ENCODE results near the gene TUB.
A peak's percentile ranks its signal among the peaks of the same experiment; 100 is the strongest.

TUB gene

GRCh38 chr11:8080674-8081590 lies at the start of gene TUB:
Gene TUB, plus strand, starts transcription at chr11:8081211. Its CDS starts 300 bp downstream, at chr11:8081511.
- DNase-seq (ENCODE audit: insufficient read length, low spot score) (peak; percentile 73), FAIRE-seq (no peak)
- TF ChIP-seq CTCF (IDR thresholded peaks at IDR 0.05; ENCODE audit: insufficient read depth, missing control alignments), result no peak

GRCh38 chr11:8031248-8032115 lies 49.5 kb upstream of the TUB start:
- FAIRE-seq, result no peak

GRCh38 chr11:8032122-8032521 lies 48.9 kb upstream of the TUB start:
- TF ChIP-seq CTCF (IDR thresholded peaks at IDR 0.05; ENCODE audit: insufficient read depth, missing control alignments), result no peak
- FAIRE-seq (no peak), DNase-seq (ENCODE audit: insufficient read length, low spot score) (no peak)

More at GRCh38 chr11:8031248-8032115, 49.5 kb upstream of the TUB start:
- no peak for TF ChIP-seq CTCF (IDR thresholded peaks at IDR 0.05; ENCODE audit: insufficient read depth, missing control alignments)
- DNase-seq (ENCODE audit: insufficient read length, low spot score), result no peak

- FAIRE-seq (no peak), DNase-seq (ENCODE audit: insufficient read length, low spot score) (no peak)
- no peak for TF ChIP-seq CTCF (IDR thresholded peaks at IDR 0.05; ENCODE audit: insufficient read depth, missing control alignments)
Measured at GRCh38 chr11:8032576-8033304, 48.3 kb upstream of the TUB start.

- DNase-seq (ENCODE audit: insufficient read length, low spot score) (peak; percentile 60), FAIRE-seq (no peak)
- peak; percentile 89 for TF ChIP-seq CTCF (IDR thresholded peaks at IDR 0.05; ENCODE audit: insufficient read depth, missing control alignments)
Measured at GRCh38 chr11:8033305-8034105, 47.5 kb upstream of the TUB start.

GRCh38 chr11:8034106-8034585 lies 46.9 kb upstream of the TUB start:
- no peak for DNase-seq (ENCODE audit: insufficient read length, low spot score)
- TF ChIP-seq CTCF (IDR thresholded peaks at IDR 0.05; ENCODE audit: insufficient read depth, missing control alignments), result no peak
- FAIRE-seq, result no peak
